GM12874 (cell line): ENCODE results near the gene CCDC60.

Source experiments
- CTCF ChIP-seq: IDR thresholded peaks from 2 replicates; pipeline ENCODE4 v1.5.1; 2011; ENCODE audit warnings: low read depth, mild to moderate bottlenecking, control low read depth, low read length, moderate library complexity; ENCODE audit not compliant: insufficient read depth

Gene CCDC60

GRCh38 chr12:119589097-119589496 is 254.6 kb downstream of the CCDC60 start:
- no peak for TF ChIP-seq CTCF

GRCh38 chr12:119589634-119590033 is 255.1 kb downstream of the CCDC60 start:
- TF ChIP-seq CTCF, result no peak
